GM10847 (cell line): ENCODE data around the gene SIRPB2.

ENCODE experiments used
- POLR2A ChIP-seq: IDR thresholded peaks from 2 replicates; pipeline ENCODE4 v1.6.1; 2011; ENCODE audit not compliant: insufficient read length; ENCODE audit errors: extremely low read depth

Gene SIRPB2

DNA sequence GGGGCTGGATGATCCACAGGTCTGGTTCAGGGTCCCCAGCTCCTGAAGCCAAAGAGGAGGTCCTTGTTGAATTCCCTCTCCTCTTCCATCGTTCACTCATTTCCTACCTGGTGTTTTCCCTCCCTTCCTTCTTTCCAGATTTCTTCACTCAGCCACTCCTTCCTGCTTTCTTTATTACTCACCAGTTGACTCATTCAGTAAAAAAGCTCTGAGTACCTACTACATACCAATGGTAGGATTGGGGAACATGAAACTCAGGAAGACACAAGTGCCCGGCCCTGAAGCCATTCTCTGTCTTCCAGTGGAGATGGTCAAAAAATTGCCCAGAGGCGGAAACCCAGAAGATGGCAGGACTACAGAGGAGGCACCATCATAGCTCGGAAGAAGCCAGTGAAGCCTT is 12.7 kb downstream of the SIRPB2 start:
- TF ChIP-seq POLR2A, result no peak

DNA sequence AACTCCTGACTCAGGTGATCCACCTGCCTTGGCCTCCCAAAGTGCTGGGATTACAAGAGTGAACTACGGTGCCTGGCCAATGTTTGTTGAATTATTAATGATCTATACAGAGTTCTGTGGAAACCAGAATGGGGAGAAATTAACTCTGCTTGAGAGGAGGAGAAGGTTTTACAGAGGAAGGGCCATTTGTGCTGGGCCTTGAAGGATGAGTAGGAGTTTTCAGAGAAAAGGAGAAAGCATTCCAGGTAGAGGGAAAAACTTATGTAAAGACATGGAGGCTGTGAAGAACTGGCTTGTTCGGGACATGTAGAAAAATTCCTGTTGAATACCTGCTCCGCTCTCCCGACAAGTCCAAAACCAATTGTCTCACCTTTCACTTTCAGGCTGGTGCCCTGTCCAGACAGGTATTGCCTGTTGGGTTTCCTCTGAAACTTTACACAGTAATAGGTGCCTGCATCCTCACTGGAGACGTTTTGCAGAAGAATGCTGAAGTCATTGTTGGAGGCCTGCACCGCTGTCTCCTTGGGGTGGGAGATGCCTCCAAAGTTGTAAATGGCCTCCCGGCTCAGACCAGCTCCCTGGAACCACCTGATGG is 13.2 kb downstream of the SIRPB2 start:
- no peak for TF ChIP-seq POLR2A

DNA sequence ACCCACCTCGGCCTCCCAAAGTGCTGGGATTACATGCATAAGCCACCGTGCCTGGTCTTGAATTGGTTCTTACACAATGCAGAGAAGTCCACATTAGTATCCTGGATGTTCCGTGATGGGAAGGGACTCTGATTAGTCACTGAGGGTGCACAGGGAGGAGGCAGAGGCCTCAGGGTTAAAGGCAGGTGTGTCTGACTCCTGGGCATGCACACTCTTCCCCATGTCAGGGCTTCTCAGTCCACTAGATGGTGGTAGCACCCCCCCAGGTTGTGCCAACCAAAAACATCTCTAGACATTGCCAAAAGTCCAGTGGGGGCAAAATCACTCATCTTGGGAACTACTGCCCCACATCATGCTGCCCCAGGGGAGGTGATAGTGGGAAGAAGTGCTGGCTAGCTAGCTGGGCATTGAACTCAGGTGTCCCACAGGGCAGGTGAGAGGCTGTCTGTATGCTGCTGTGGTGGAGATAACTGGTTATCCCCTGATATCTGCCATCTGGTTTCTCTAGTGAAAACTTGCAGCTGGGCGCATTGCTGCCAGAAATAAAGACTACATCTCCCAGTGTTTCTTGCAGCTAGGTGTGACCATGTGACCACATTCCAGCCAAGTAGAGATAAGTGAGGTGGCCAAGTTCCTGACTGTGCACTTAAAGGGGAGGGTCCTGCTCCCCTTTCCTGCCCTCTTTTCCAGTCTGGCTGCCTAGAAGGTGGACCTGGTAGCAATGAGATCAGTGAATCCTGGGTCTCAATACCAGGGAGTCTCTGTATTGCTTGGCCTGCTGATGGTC is 16.2 kb downstream of the SIRPB2 start:
- TF ChIP-seq POLR2A, result no peak

DNA sequence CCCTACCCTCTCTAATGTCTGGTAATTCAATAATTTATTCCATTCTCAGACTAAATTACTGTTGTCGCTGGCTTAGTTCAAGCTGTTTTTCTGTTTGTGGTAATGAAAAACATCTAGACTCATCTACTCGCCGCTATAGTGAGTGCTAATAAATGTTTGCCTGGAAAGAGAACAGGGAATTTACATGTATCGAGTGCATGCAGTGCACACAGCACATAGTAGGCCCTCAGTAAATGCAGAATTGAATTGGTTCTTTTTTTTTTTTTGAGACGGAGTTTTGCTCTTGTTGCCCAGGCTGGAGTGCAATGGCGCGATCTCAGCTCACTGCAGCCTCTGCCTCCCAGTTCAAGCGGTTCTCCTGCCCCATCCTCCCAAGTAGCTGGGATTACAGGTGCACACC is 16.9 kb downstream of the SIRPB2 start:
- TF ChIP-seq POLR2A, result no peak

DNA sequence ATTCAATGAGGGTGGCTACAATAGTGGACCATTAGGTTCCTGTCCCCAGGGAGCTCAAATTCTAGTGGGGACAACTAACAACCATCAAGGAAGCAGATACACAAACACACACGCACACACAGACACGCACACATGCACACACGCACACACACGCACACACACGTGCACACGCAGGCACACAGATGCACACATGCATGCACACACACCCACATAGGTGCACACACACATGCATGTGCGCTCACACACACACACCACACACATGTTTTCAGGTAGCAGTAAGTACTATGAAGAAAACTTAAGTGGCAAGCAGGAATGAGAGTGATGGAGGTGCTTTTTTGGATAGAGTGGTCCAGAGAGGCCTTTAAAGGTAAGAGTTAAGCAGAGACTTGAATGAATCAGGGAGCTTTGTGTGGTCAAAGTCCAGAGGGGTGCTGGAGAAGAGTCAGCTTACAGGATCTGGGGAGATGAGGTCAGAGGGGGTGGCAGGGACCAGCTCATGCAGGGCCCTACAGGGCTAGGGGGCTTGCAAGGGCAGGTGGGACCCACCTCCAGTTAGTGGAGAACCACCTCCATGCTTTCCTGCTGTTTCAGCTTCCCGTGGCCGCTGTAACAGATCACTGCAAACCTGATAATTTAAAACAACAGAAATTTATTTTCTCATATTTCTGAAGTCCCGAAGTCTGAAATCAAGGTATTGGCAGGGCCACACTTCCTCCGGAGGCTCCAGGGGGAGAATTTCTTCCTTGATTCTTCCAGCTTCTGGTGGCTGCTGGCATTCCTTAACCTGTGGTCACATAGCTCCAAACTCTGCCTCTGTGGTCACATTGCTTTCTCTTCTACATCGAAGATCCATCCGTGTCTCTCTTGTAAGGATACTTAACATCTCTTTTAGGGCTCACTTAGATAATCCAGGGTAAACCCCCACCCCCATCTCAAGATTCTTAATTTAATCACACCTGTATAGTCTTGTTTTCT is 17.7 kb downstream of the SIRPB2 start:
- no peak for TF ChIP-seq POLR2A

DNA sequence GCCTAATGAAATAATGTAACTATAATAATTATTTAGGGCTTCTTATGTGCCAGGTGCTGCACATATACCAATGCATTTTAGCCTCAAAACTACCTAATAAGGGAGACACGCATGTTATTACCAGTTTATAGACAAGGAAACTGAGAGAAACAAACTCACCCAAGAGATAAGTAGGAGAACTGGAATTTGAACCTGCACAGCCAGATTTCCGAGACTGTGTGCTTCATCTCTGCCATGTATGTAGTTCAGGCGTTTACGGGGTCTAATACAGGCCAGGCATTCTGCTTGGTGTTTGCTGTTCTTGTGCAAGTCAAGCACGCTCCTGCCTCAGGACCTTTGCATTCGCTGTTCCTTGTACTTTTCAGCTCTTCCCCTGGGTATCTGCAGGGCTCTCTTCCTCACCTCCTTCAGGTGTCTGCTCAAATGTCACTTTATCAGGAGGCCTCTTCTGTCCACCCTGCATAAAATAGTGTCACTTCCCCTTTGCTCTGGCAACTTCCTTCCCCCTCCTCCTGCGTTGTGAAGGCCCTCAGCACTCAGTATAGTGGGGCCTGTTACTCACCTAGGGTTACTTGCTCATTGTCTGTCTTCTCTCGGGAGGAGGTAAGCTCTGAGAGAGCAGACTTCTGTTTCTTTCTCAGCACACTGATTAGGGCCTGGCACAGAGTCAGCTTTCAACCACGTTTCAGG is 18.5 kb downstream of the SIRPB2 start:
- no peak for TF ChIP-seq POLR2A

DNA sequence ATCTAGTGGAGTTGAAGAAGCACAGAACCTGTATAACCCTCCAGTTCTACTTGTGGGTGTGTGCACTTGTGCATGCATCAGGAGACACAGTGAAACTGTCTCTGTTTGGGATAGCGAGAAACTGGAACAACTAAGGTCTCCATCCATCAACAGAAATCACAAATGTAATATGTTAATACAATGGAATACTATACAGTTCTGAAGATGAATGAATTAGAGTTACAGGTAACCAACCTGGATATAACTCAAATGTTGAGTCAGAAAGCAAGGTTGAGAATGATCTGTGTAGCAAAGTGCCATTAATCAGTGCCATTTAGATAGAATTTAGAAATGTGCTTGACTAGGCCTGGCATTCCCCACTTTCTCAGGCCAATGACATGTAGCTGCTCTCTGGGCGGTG is 20.0 kb downstream of the SIRPB2 start:
- TF ChIP-seq POLR2A, result no peak

DNA sequence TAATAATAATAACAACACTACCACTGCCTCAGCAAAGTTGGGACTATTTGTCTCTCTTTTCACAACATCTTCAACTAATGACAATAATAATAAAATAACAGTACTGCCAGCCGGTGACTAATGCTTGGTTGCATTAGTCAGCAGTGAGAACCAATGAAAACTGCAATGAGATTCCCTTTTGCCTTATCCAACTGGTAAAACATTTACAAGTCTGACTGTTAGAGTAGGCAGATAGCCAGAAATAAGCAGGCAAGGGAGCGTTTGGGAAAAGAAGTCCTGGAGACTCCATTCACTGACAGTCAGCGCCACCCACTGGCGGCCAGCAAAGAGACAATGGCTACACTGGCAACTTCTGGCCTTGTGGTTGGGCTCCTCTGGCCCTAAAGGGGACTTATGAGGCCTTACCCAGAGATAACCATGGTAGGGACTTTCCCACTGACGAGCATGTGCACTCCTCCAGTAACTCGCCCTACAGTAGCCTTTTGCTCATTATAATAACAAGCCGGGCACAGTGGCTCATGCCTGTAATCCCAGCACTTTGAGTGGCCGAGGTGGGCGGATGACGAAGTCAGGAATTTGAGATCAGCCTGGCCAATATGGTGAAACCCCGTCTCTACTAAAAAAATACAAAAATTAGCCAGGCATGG is 21.2 kb downstream of the SIRPB2 start:
- TF ChIP-seq POLR2A, result no peak

DNA sequence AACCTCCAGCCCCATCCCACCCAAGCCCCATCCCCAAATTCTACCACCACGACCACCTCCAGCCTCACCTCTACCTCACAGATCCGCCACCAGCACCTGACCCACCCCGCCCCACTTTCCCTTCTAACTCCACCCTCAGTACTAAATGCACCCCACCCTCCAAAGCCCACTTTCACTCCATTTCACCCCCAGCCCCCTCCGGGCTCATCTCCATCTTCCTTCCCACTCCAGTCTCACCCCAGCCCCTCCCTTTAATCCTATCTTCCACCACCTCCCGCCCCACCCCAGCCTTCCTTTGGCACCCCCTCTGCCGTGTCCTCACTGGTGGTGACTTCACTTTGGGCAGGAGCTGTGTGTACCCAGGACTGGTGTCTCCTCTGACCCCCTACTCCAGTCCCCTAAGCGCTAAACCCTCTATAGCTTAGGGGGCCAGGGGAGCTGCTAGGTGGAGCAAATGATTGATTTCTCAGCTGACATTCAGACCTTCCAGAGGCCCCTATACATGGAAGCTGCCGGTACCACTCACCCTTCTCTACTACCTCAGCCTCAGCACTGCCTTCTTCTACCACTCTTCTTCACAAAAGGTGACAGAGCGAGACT is 21.8 kb downstream of the SIRPB2 start:
- no peak for TF ChIP-seq POLR2A

DNA sequence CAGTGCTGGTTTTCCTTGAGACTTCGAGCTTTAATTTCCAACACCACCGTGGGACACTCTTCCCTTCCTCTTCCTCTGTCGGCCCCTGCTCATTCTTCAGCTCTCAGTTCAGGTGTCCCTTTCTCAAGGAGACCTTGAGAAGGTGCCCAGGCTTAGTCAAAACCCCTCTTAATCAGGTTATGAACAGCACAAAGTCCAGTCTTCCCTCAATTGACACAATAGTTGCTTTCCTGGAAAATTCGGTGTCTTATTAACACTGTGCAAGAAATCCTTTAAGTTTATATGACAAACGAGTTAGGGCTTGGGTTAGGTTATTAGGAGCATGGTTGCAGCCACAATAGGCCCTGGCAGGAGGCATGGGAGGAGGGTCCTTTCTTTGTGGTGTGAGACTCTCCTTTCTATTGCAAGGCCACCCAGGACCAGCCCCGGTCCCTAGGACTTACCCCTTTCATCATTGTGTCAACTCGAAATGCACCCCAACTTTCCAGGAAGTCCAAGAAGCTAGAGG is 23.0 kb downstream of the SIRPB2 start:
- TF ChIP-seq POLR2A, result no peak

DNA sequence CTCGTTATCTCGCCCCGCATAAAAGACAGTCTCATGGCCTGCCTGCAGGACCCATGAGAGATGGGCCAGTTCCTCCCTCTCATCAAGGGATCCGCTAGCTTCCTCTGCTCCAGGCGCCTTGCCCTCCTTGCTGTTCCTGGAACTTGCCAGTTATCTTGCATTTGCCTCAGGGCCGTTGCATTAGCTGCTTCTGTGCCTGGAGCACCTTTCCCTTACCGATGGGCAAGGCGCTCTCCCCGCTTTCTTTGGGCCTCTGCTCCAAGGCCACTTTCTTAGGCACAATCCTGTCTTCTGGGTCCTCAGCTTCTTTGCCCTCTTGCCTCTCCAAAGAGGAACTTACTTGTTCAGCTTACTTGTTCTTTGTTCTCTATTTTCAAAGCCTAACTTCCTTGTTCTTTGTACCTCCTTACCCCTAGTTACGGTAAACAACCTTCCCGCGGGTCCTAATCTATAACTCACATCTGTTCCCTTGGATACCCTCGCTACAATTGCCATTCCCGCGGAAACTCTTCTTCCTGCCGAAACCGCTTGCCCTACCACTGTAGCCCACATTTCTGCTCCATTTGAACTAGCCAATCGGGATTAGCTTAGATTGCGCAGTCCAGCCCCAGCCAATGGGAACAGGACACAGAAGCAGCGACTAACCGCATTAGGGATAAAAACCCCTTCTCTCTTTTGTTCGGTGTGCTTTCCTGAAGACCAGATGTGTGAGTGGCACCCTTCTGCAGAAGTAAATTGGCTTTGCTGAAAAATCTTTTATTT is 23.7 kb downstream of the SIRPB2 start:
- no peak for TF ChIP-seq POLR2A

DNA sequence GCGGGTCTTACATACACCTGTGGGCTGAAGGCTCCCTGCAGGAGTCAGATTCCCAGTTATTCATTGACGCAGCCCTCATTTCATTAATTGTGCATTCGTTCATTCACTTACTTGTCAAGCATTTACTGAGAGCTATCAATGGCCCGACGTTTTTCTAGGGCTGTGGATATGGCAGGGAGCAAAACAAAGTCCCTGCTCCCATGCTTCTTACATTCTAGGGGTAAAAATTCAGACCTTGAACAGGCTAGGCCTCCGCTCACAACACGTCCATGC is 24.2 kb downstream of the SIRPB2 start:
- no peak for TF ChIP-seq POLR2A

DNA sequence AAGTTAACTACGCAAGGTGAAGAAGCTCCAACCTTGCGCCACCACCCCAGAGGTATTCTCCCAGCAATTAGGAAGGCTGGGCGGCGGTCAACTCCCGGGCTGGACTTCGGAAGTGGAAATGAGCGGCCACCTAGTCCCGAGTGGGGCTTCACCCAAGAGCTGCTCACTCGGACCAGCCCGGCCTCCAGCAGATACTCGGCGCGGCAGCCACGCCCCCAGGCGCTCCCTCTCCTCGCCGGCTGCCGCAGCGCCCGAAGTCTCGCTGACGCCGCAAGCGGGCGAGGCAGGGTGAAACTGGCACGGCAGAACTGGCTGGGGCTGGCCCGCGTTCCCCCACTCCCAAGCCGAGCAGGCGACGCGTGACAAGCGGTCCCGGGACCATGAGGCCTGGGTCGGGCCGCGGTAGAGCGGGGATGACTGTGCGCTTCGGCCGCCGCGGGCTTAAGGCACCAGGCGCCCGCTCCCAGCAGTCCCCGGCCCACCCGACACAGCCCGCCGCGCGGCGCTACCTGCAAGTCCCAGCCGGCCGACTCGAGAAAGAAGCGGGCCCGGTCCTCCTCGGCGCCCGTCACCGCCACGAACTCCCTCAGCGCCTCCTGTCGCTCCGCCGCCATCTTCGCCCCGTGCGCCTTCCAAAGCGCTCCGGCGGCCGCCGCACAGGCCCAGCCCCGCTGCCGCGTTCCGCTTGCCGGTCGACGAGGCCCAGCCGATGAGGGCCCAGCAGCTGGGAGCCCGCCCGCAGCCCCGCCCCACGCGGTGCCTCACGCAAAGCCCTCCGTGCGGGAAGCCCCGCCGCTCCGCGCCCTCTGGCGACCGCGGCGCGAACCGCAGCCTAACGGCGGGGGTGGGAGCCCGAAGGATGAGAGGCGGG is 24.8 kb downstream of the SIRPB2 start, which contains the start of gene NSFL1C:
Gene NSFL1C (minus strand): TSS at position 639 of the 871 bp plus-strand sequence. CDS start 25 bp downstream, at position 614.
- peak; percentile 67 for TF ChIP-seq POLR2A
